DOHH2 (cell line): ENCODE measurements around the gene GPANK1.

Source experiments
- CTCF ChIP-seq: fragments of 200-600 bp; sonication (generic); IDR thresholded peaks from one replicate; pipeline ENCODE4 v1.5.1; 2014; ENCODE audit warnings: antibody characterized with exemption, mild to moderate bottlenecking, low read depth, low read length; ENCODE audit not compliant: poor library complexity, severe bottlenecking
- EZH2phosphoT487 ChIP-seq: fragments of 200-600 bp; sonication (generic); IDR thresholded peaks from 2 replicates; pipeline ENCODE4 v1.6.1; 2017; ENCODE audit warnings: borderline replicate concordance, mild to moderate bottlenecking, antibody characterized with exemption, low read length, moderate library complexity, mixed read lengths

DNA sequence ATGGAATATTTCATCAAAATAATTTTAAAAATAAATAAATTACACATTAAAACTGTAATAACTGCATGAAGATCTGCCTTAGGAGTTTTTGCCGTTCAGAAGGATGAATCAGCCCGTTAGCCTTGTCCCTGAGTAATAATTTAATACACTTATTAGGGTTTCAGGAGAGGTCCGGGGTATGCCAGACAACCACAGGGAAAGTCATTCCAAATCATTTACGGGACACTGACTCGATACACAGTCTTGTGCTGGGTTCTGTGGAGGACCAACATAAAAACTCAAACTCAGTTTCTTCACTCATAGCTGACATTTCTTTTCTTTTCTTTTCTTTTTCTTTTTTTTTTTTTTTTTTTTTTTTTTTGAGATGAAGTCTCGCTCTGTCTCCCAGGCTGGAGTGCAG lies 41.1 kb upstream of the GPANK1 start:
- TF ChIP-seq CTCF (no peak), EZH2phosphoT487 (no peak)
